GM21717 (cell line): ENCODE results near the gene PRKN.

Source experiments
- ATAC-seq: cut with Tn5 transposase; IDR thresholded peaks from one replicate; pipeline ENCODE4 v1.9.1; 2021; ENCODE audit warnings: mild to moderate bottlenecking, moderate library complexity; ENCODE audit not compliant: unreplicated experiment

Gene PRKN

GRCh38 chr6:161379834-161380582, 1347.6 kb downstream of the PRKN start:
- ATAC-seq, result no peak

- ATAC-seq, result no peak
Observed at GRCh38 chr6:161378115-161378514, 1349.5 kb downstream of the PRKN start.

GRCh38 chr6:161377116-161377515, 1350.5 kb downstream of the PRKN start:
- ATAC-seq, result no peak

- ATAC-seq, result no peak
Observed at GRCh38 chr6:161376367-161376766, 1351.2 kb downstream of the PRKN start.

GRCh38 chr6:161374971-161375873, 1352.3 kb downstream of the PRKN start:
- no peak for ATAC-seq

- ATAC-seq, result no peak
Observed at GRCh38 chr6:161373905-161374451, 1353.6 kb downstream of the PRKN start.

GRCh38 chr6:161372422-161372793, 1355.2 kb downstream of the PRKN start:
- ATAC-seq, result no peak

- peak; percentile 85 for ATAC-seq
Observed at GRCh38 chr6:161370880-161371279, 1356.7 kb downstream of the PRKN start.

- no peak for ATAC-seq
Observed at GRCh38 chr6:161369339-161369738, 1358.2 kb downstream of the PRKN start.

GRCh38 chr6:161368514-161368913, 1359.1 kb downstream of the PRKN start:
- ATAC-seq, result no peak

- ATAC-seq, result no peak
Observed at GRCh38 chr6:161367472-161367871, 1360.1 kb downstream of the PRKN start.

GRCh38 chr6:161366301-161366923, 1361.2 kb downstream of the PRKN start:
- ATAC-seq, result no peak

- no peak for ATAC-seq
Observed at GRCh38 chr6:161365633-161366032, 1361.9 kb downstream of the PRKN start.

GRCh38 chr6:161363286-161363685, 1364.3 kb downstream of the PRKN start:
- ATAC-seq, result no peak

- no peak for ATAC-seq
Observed at GRCh38 chr6:161362266-161362665, 1365.3 kb downstream of the PRKN start.

- ATAC-seq, result no peak
Observed at GRCh38 chr6:161361529-161361928, 1366.0 kb downstream of the PRKN start.

GRCh38 chr6:161360520-161360919, 1367.0 kb downstream of the PRKN start:
- ATAC-seq, result no peak

- ATAC-seq, result no peak
Observed at GRCh38 chr6:161359618-161359945, 1368.0 kb downstream of the PRKN start.

GRCh38 chr6:161356167-161356854, 1371.3 kb downstream of the PRKN start:
- ATAC-seq, result no peak

- ATAC-seq, result no peak
Observed at GRCh38 chr6:161355696-161356095, 1371.9 kb downstream of the PRKN start.

- ATAC-seq, result no peak
Observed at GRCh38 chr6:161354956-161355355, 1372.6 kb downstream of the PRKN start.
